NCI-H187 treated with DMSO at 0.1 percent for 48 hours (cell line): ENCODE results near the gene AQP4.
A peak's percentile ranks its signal among the peaks of the same experiment; 100 is the strongest.

ENCODE experiments used
- DNase-seq: peaks from one replicate; lab custom pipeline; 2025; lab: John Stamatoyannopoulos, UW

Gene AQP4

DNA sequence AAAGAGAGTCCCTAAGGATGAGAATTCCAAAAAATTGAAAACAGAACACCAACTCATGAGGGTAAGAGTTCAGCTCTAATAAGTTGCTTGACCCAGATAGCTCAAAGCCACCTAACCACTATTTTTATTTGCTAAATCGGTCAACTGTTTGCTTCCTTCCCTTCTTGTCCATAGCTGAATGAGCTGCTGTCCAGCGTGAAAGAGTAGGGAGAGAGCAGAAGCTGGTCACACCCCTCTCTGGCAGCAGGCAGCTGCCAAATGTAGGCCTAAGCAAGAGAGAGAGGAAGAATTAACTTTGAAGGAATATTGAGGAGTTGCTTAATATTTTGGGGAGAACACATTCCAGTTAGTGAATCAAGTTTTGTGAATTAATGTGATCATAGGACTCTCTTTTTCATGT lies 25.9 kb downstream of the AQP4 start:
- no peak for DNase-seq

- no peak for DNase-seq
Observed at GRCh38 chr18:26832302-26832701, 33.2 kb downstream of the AQP4 start.

- no peak for DNase-seq
Observed at GRCh38 chr18:26827581-26827980, 37.9 kb downstream of the AQP4 start.

GRCh38 chr18:26826656-26827235 lies 38.8 kb downstream of the AQP4 start:
- no peak for DNase-seq

- DNase-seq: no peak
Observed at GRCh38 chr18:26821181-26821580, 44.3 kb downstream of the AQP4 start.

- no peak for DNase-seq
Observed at GRCh38 chr18:26819046-26819445, 46.5 kb downstream of the AQP4 start.

DNA sequence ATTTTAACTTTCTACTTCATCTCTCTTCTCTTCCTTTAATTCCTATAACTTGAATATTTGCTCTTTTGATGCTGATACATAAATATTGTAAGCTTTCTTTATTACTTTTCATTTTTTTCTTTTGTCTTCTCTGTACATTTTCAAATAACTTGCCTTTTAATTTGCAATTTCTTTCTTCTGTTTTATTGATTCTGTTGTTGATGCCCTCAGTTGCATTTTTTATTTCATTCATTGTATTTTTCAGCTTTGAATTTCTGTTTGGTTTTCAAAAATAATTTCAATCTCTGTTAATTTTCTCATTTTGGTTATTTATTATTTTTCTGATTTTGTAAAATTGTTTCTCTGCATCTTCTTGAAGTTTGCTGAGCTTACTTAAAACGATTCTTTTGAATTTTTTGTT lies 47.0 kb downstream of the AQP4 start:
- no peak for DNase-seq

DNA sequence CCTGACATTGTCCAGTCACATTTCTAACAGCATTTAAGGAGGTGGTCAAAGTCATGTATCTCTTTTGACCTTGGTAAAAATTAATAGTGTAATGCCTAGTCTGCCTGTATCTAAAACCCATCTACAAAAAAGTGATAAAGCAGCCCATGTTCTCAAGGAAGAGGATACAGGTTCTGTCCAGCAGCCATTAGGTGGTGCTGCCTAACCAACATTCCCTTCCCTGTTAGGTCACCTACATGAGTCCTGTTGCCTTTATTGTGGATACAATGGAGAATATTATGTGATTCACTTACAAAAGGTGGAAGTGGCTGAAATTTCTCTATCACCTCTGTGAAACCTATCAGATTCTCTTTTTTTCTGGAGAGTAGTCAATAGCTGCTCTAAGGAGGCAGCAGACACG lies 52.5 kb downstream of the AQP4 start:
- peak; percentile 5 for DNase-seq

DNA sequence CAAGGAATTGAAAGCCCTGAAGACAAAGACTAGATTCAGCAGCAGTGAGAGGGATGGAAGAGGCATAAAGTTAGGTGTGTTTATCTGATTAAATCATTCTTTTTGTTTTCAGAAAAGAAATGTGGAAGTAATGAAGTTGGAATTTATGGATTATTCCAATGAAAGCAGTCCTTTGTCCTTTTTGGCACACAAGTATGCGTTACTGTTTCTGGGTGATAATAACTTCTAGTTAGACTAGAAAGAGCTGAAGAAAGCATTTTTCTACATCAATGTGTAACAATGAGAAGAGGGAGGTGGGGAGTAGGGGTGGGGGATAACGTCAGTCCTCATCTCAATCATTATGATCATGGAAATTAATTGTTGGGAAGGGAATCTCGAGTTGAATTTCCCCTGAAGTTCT lies 53.0 kb downstream of the AQP4 start:
- DNase-seq: no peak

GRCh38 chr18:26809346-26809745 lies 56.2 kb downstream of the AQP4 start:
- DNase-seq: no peak

DNA sequence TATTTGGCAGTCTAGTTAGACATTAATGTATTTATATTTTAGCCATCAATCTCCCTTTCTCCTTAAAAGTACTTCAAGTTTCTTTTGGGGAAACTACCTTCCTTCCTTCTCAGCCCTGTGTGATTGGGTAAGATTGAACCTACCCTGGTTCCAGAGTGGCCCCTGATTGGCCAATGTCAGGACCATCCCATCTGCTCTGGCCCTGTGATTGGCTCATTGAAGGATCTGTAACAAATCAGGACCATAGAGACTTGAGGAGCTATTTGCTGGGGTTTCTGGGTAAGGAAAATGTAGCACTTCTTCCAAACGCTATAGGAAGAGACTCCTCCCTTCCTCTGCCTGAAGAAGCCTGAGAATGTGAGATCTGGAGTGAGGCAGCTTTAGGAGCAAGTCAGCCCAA lies 59.3 kb downstream of the AQP4 start:
- DNase-seq: no peak

- DNase-seq: no peak
Observed at GRCh38 chr18:26804519-26804918, 61.0 kb downstream of the AQP4 start.

GRCh38 chr18:26803643-26804042 lies 61.9 kb downstream of the AQP4 start:
- no peak for DNase-seq

DNA sequence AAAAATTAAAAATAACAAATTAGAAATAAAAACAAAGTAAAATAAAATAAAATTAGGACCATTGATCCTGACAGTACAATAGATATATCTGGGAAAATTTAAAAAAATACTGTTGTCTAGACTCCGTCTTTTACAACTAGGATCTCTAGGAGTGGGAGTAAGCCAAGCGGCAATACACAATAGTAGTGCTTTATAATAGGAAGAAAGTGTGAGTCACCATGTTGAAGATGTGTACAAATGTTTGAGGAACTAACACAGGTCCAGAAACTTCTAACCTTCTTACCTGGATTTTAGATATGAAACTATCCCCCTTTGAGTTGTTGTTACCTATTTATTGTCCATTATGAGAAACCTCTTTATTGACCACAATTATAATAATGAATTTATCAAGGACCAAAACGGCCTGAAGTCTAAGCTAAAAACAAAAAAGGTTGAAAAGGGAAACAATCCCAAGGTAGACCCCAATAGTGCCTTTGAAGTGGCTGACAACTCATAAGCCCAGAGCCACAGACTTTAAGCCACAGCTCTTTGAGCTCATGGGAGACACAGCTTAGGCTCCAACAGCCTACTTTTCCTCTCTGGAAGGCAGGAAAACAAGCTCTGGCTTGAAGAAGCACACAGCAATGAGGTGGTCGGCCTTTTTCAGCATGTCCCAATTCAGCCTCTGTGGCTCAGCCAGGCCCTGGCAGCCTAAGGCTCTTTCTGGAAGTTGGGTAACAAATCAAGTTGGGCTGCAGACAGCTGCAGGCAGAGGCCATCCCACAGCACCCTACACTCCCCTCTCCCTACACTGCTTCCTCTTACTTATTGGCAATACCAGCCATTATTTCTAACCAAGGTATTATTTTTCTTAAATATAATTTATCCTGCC lies 62.9 kb downstream of the AQP4 start:
- no peak for DNase-seq
